H1 (cell line): ENCODE data around the gene JDP2. TPM values are rescaled to one million over a fixed set of nuclear protein-coding genes. Genes with fewer than 3 reads are reported as not detected.

Experiments used
- JUN ChIP-seq: IDR thresholded peaks from 2 replicates; pipeline ENCODE4 v1.6.1; 2011; ENCODE audit warnings: low read depth, mild to moderate bottlenecking, improper control_type of control experiment, low read length
- polyA plus RNA-seq, 7 experiments: library from polyadenylated mRNA; depleted of rRNA in 3 of 7; stranded (reverse) in 5 of 7; unstranded in 2 of 7; fragments of >200 nt in 5 of 7; fragments of 200-250 nt in 2 of 7; gene quantifications; 1 replicate in 5 of 7; 2 replicates in 1 of 7; 4 replicates in 1 of 7; pipeline versions ENCODE4 v1.2.1 to v1.2.3, GENCODE V29; 2011 to 2013; ENCODE audit warnings: missing spikeins in 2 of 7, mixed read lengths in 2 of 7
- total RNA-seq: library from RNA; stranded (reverse); fragmentation: NEBNext Ultra II Directional; extraction: Animal tissue kit (Norgen Biotek cat#: 25700); gene quantifications from 2 replicates; pipeline ENCODE4 v1.2.1, GENCODE V29; 2021

Gene JDP2
- total and polyA plus RNA-seq, 2 of the 8 experiments (the other 6 are each of a cell fraction or from before 2014, with no cell fraction given): 8.9 to 27.2 TPM

- TF ChIP-seq JUN: no peak
- TF ChIP-seq, all 59 proteins: peak for 5
Measured at GRCh38 chr14:75476274-75476995, 48.6 kb downstream of the JDP2 start (continued).
